B cell (primary cell): ENCODE data around the gene EARS2. TPM values are rescaled to one million over a fixed set of nuclear protein-coding genes. Genes with fewer than 3 reads are reported as not detected.

Experiments
- ATAC-seq: fragments of 200-7000 bp; cut with Tn5 transposase; one replicate; pipeline ENCODE4 v1.10.0; 2021; ENCODE audit warnings: low read depth, mild to moderate bottlenecking, moderate number of reproducible peaks, moderate library complexity
- CTCF ChIA-PET: fragments of 350-600 bp; sonication (Branson Sonifier 250); formaldehyde crosslinking; loops from one replicate; lab custom pipeline; 2021; ENCODE audit warnings: antibody characterized with exemption, inconsistent platforms; lab: Charles Lee
- POLR2A ChIA-PET: fragments of 350-600 bp; sonication (Branson Sonifier 250); formaldehyde crosslinking; loops from one replicate; lab custom pipeline; 2021; ENCODE audit warnings: antibody characterized with exemption; lab: Charles Lee
- DNase-seq: peaks from one replicate; pipeline ENCODE4 v3.0.0; 2013
- H2AFZ ChIP-seq: 2 replicates; pipeline ENCODE4 v1.6.1; 2012; ENCODE audit warnings: mild to moderate bottlenecking, low read depth, low read length; ENCODE audit not compliant: insufficient read depth, poor library complexity, severe bottlenecking
- H3K27ac ChIP-seq, 2 donors: 1 replicate in 1 of 2; 2 replicates in 1 of 2; pipeline ENCODE4 v1.5.1; 2012 to 2013; ENCODE audit warnings: low read length in 2 of 2, mild to moderate bottlenecking in 2 of 2, moderate library complexity in 1 of 2
- H3K27me3 ChIP-seq, 4 experiments: fragments of 200-600 bp in 1 of 4; sonication (generic) in 1 of 4; replicated peaks in 1 of 4; 1 replicate in 2 of 4; 2 replicates in 2 of 4; pipeline versions ENCODE4 v1.6.1 to v1.7.0; 2013 to 2016; ENCODE audit warnings: low read length in 3 of 4, mild to moderate bottlenecking in 2 of 4, mixed read lengths in 1 of 4, moderate library complexity in 1 of 4; ENCODE audit not compliant: insufficient read depth in 4 of 4, control insufficient read depth in 3 of 4; ENCODE audit errors: control extremely low read depth in 1 of 4
- H3K36me3 ChIP-seq, 2 experiments: replicated peaks in 1 of 2; 1 replicate in 1 of 2; 2 replicates in 1 of 2; pipeline versions ENCODE4 v1.6.1 to v1.7.1; 2013; ENCODE audit warnings: low read length in 1 of 2; ENCODE audit not compliant: insufficient read depth in 2 of 2, control insufficient read depth in 1 of 2; ENCODE audit errors: control extremely low read depth in 1 of 2, extremely low read depth in 1 of 2
- H3K4me1 ChIP-seq, 2 donors: fragments of 200-600 bp in 1 of 2; sonication (generic) in 1 of 2; 1 replicate in 1 of 2; 2 replicates in 1 of 2; pipeline versions ENCODE4 v1.5.1 to v1.6.1; 2013 to 2017; ENCODE audit warnings: low read length in 2 of 2; ENCODE audit not compliant: control insufficient read depth in 2 of 2, insufficient read depth in 2 of 2
- H3K4me2 ChIP-seq: replicated peaks from 2 replicates; pipeline ENCODE3; 2012; ENCODE audit warnings: mild to moderate bottlenecking, low read depth, low read length; ENCODE audit not compliant: poor library complexity, severe bottlenecking
- H3K4me3 ChIP-seq, 5 experiments: fragments of 200-600 bp in 1 of 5; sonication (generic) in 1 of 5; 1 replicate in 3 of 5; 2 replicates in 2 of 5; pipeline versions ENCODE4 v1.5.1 to v1.7.0; 2011 to 2016; ENCODE audit warnings: low read length in 4 of 5, mild to moderate bottlenecking in 4 of 5, low read depth in 2 of 5, control low read depth in 1 of 5, moderate library complexity in 1 of 5; ENCODE audit not compliant: insufficient read depth in 1 of 5; ENCODE audit errors: control extremely low read depth in 1 of 5, extremely low read depth in 1 of 5
- H3K79me2 ChIP-seq: fragments of 200-600 bp; sonication (generic); one replicate; pipeline ENCODE4 v1.6.0; 2016; ENCODE audit warnings: low read length; ENCODE audit not compliant: control insufficient read depth, insufficient read depth
- H3K9ac ChIP-seq: fragments of 200-600 bp; sonication (generic); 2 replicates; pipeline ENCODE4 v1.6.1; 2017; ENCODE audit warnings: mild to moderate bottlenecking, low read length, moderate library complexity
- H3K9me3 ChIP-seq, 3 donors: one replicate each; pipeline versions ENCODE4 v1.6.1 to v1.7.1; 2013; ENCODE audit warnings: low read length in 2 of 3; ENCODE audit not compliant: control insufficient read depth in 2 of 3, insufficient read depth in 1 of 3; ENCODE audit errors: control extremely low read depth in 1 of 3
- H4K20me1 ChIP-seq: 2 replicates; pipeline ENCODE4 v1.6.0; 2012; ENCODE audit warnings: mild to moderate bottlenecking, low read length; ENCODE audit not compliant: insufficient read depth, control insufficient read depth, poor library complexity, severe bottlenecking
- H3K27ac Mint-ChIP-seq: one replicate; pipeline ENCODE4 v1.8.0; 2021; ENCODE audit warnings: mixed read lengths
- H3K27me3 Mint-ChIP-seq: one replicate; pipeline ENCODE4 v1.8.0; 2021; ENCODE audit warnings: mixed read lengths
- H3K4me1 Mint-ChIP-seq: one replicate; pipeline ENCODE4 v1.8.0; 2021; ENCODE audit warnings: mixed read lengths
- H3K4me3 Mint-ChIP-seq: one replicate; pipeline ENCODE4 v1.8.0; 2021; ENCODE audit warnings: mixed read lengths
- H3K9me3 Mint-ChIP-seq: one replicate; pipeline ENCODE4 v1.8.0; 2022; ENCODE audit warnings: mixed read lengths; ENCODE audit not compliant: insufficient read depth
- EZH2 ChIP-seq: IDR thresholded peaks from 2 replicates; pipeline ENCODE4 v1.6.1; 2012; ENCODE audit warnings: borderline replicate concordance, low read depth, mild to moderate bottlenecking, moderate library complexity, low read length; ENCODE audit not compliant: insufficient read depth, poor library complexity, severe bottlenecking
- WGBS: methylation state at CpG from one replicate; pipeline ENCODE4 v1.1.5; 2013; ENCODE audit warnings: missing lambda C conversion rate; ENCODE audit not compliant: insufficient coverage; 5-methylcytosine and 5-hydroxymethylcytosine counted together
- intact Hi-C: fragments of 100-400 bp; cut with micrococcal nuclease; formaldehyde crosslinking; loops from one replicate; pipeline ENCODE4 v1.10.0; 2022
- polyA plus RNA-seq: library from polyadenylated mRNA; depleted of rRNA; stranded (reverse); fragments of >200 nt; gene quantifications from 2 replicates; pipeline ENCODE4 v1.2.3, GENCODE V29; 2012
- total RNA-seq, 2 donors: library from RNA; stranded (reverse); fragments of 120-200 nt in 1 of 2; gene quantifications; 1 replicate in 1 of 2; 2 replicates in 1 of 2; pipeline versions ENCODE4 v1.2.3 to v1.2.4, GENCODE V29; 2013 to 2022
- TF ChIP-seq, protein P1 (sequence below): fragments of 200-600 bp; IDR thresholded peaks from one replicate; pipeline ENCODE4 v1.8.0; 2022; ENCODE audit warnings: antibody characterized with exemption, mild to moderate bottlenecking

Gene EARS2
- total and polyA plus RNA-seq, 2 donors (not counting 1 experiment from before 2014, with no cell fraction given), result 14.6 to 15.1 TPM

DNA sequence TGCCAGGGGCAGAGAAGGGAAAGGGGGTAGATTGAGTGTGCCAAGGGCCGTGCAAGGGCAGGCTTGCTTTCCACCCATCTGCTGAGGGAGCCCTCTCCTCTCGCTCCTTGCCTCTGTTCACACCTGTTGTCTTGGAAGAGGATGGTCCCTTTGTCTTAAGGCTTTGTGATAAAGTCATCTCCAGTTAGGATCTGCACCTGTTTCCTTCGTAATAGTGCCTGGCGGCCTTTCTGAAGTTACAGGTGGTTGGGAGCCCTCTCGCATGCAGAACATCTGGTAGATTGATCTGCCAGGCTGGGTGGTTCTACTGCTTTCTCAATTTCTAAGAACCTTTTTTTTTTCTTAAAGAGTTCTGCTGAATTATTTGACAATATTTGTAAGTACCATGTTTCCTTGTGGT, 16.7 kb upstream of the EARS2 start:
- H3K79me2 ChIP-seq, result no peaks in the 10 kb centered on the region
- H3K27ac Mint-ChIP-seq, result no peak overlapping the region
- H3K4me3 Mint-ChIP-seq, result no peak overlapping the region
- H3K27ac ChIP-seq, result no peak overlapping the region
- no peaks in the 10 kb centered on the region for H3K27me3 ChIP-seq
- ATAC-seq (no peak), DNase-seq (no peak)
- H3K9me3 ChIP-seq, result no peaks in the 10 kb centered on the region
- H4K20me1 ChIP-seq, result no peaks in the 10 kb centered on the region
- no peak overlapping the region for H3K4me2 ChIP-seq
- no peak overlapping the region for H3K4me3 ChIP-seq
- H2AFZ ChIP-seq, result no peak overlapping the region
- ChIA-PET CTCF (interaction anchor here (1.2 kb wide), 1 partner anchor 23 kb away, joined by 4 read pairs; no protein-coding TSS in a partner anchor), POLR2A (no interaction called here)
- no peaks in the 10 kb centered on the region for H3K27me3 Mint-ChIP-seq
- no peaks in the 10 kb centered on the region for H3K9me3 Mint-ChIP-seq
- H3K36me3 ChIP-seq, result peaks cover 0 to 32% of the 10 kb centered on the region in 2 experiments
- TF ChIP-seq EZH2, result no peak
- TF ChIP-seq, protein P1, sequence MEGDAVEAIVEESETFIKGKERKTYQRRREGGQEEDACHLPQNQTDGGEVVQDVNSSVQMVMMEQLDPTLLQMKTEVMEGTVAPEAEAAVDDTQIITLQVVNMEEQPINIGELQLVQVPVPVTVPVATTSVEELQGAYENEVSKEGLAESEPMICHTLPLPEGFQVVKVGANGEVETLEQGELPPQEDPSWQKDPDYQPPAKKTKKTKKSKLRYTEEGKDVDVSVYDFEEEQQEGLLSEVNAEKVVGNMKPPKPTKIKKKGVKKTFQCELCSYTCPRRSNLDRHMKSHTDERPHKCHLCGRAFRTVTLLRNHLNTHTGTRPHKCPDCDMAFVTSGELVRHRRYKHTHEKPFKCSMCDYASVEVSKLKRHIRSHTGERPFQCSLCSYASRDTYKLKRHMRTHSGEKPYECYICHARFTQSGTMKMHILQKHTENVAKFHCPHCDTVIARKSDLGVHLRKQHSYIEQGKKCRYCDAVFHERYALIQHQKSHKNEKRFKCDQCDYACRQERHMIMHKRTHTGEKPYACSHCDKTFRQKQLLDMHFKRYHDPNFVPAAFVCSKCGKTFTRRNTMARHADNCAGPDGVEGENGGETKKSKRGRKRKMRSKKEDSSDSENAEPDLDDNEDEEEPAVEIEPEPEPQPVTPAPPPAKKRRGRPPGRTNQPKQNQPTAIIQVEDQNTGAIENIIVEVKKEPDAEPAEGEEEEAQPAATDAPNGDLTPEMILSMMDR, result no peak
- no peak overlapping the region for H3K9ac ChIP-seq
- peaks cover 25% of the 10 kb centered on the region for H3K4me1 Mint-ChIP-seq
- intact Hi-C loops, result no loop called here
- H3K4me1 ChIP-seq, result peaks cover 20 to 26% of the 10 kb centered on the region in 2 donors
- 92% methylated on average over 5 of the region's 5 CpGs for WGBS

GRCh38 chr16:23572394-23572793, 15.2 kb upstream of the EARS2 start:
- Histone ChIP-seq H3K4me2 (no peak overlapping the region), H2AFZ (no peak overlapping the region), H3K4me1 (peaks cover 20 to 28% of the 10 kb centered on the region in 2 donors), H3K9ac (no peak overlapping the region), H3K9me3 (no peaks in the 10 kb centered on the region), H3K27ac (peak overlapping the region in 1 of 2 donors; percentile 39), H3K4me3 (no peak overlapping the region), H3K79me2 (no peaks in the 10 kb centered on the region), H3K27me3 (no peaks in the 10 kb centered on the region), H3K36me3 (peaks cover 0 to 30% of the 10 kb centered on the region in 2 experiments), H4K20me1 (no peaks in the 10 kb centered on the region)
- POLR2A ChIA-PET, result no interaction called here
- no peak overlapping the region for H3K27ac Mint-ChIP-seq
- peaks cover 25% of the 10 kb centered on the region for H3K4me1 Mint-ChIP-seq
- intact Hi-C loops, result no loop called here
- no peaks in the 10 kb centered on the region for H3K9me3 Mint-ChIP-seq
- ATAC-seq (no peak), DNase-seq (no peak)
- no peaks in the 10 kb centered on the region for H3K27me3 Mint-ChIP-seq
- WGBS, result 94% methylated on average over 7 of the region's 9 CpGs
- no peak overlapping the region for H3K4me3 Mint-ChIP-seq
- TF ChIP-seq EZH2, result no peak
- TF ChIP-seq, protein P1, result no peak
- CTCF ChIA-PET, result interaction anchor here (1.2 kb wide), 1 partner anchor 24 kb away, joined by 4 read pairs; no protein-coding TSS in a partner anchor
